ENCODE results near the gene RNF121.
A peak's percentile ranks its signal among the peaks of the same experiment; 100 is the strongest.

The RNF121 gene

GRCh38 chr11:72023335-72023734, 94.5 kb downstream of the RNF121 start:
- ChIA-PET POLR2A (ENCODE audit: low non-redundant PET) (no interaction called here), CTCF (interaction anchor here (3.7 kb wide), 1 partner anchor 67 kb away, joined by 44 read pairs; no protein-coding TSS in a partner anchor)
- no peak overlapping the region for H3K27ac ChIP-seq
- TF ChIP-seq, protein P1, sequence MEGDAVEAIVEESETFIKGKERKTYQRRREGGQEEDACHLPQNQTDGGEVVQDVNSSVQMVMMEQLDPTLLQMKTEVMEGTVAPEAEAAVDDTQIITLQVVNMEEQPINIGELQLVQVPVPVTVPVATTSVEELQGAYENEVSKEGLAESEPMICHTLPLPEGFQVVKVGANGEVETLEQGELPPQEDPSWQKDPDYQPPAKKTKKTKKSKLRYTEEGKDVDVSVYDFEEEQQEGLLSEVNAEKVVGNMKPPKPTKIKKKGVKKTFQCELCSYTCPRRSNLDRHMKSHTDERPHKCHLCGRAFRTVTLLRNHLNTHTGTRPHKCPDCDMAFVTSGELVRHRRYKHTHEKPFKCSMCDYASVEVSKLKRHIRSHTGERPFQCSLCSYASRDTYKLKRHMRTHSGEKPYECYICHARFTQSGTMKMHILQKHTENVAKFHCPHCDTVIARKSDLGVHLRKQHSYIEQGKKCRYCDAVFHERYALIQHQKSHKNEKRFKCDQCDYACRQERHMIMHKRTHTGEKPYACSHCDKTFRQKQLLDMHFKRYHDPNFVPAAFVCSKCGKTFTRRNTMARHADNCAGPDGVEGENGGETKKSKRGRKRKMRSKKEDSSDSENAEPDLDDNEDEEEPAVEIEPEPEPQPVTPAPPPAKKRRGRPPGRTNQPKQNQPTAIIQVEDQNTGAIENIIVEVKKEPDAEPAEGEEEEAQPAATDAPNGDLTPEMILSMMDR (conservative IDR thresholded peaks at IDR 0.05; ENCODE audit: low read depth) = no peak
- DNase-seq (ENCODE audit: low spot score) = no peak

DNA sequence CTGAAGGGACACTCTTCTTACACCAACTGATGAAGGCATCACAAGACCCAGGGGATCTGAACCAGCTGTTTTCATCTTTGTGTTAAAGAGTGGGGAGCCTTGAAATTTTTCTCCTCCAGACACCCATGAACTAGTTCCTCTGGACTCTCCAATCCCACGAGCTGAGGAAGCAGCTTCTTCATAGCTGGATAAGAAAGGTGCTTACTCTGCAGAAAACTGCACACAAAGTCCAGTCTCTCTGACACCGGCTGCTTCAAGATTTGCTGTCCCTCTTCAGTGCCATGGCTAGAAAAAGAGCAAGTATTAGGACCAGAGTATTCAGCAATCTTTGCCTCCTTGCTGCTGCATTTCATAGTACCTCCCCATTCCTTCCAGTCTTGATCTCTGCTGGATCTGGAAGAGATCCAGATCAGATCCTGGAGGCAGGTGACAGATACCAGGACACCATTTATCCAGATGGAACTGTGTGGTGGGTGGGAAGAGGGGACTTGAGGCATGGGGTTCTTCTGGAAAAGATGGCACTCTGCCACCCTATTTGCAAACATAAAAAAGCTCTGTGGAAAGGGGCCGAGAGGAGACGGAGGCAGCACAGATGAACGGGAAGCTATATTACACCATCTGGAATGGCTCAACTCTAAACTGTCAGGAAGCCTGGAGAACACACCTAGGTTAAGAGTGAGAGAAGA, 95.4 kb downstream of the RNF121 start:
- TF ChIP-seq, protein P1 (conservative IDR thresholded peaks at IDR 0.05; ENCODE audit: low read depth) = no peak
- no peak for DNase-seq (ENCODE audit: low spot score)
- POLR2A ChIA-PET (ENCODE audit: low non-redundant PET) = no interaction called here
- H3K27ac ChIP-seq = peak overlapping the region; percentile 80
- CTCF ChIA-PET = interaction anchor here (0.6 to 3.7 kb wide), 29 partner anchors 9 to 423 kb away, joined by 3 to 44 read pairs (median 6); no protein-coding TSS in a partner anchor

GRCh38 chr11:72026090-72026489, 97.2 kb downstream of the RNF121 start:
- H3K27ac ChIP-seq = no peak overlapping the region; the same call in 1 of the 2 replicates
- ChIA-PET CTCF (interaction anchor here (0.6 to 3.7 kb wide), 8 partner anchors 60 to 446 kb away, joined by 3 to 44 read pairs (median 13); partner anchors contain the start of gene CLPB), POLR2A (ENCODE audit: low non-redundant PET) (no interaction called here)
- DNase-seq (ENCODE audit: low spot score) = no peak
- TF ChIP-seq, protein P1 (conservative IDR thresholded peaks at IDR 0.05; ENCODE audit: low read depth) = no peak

DNA sequence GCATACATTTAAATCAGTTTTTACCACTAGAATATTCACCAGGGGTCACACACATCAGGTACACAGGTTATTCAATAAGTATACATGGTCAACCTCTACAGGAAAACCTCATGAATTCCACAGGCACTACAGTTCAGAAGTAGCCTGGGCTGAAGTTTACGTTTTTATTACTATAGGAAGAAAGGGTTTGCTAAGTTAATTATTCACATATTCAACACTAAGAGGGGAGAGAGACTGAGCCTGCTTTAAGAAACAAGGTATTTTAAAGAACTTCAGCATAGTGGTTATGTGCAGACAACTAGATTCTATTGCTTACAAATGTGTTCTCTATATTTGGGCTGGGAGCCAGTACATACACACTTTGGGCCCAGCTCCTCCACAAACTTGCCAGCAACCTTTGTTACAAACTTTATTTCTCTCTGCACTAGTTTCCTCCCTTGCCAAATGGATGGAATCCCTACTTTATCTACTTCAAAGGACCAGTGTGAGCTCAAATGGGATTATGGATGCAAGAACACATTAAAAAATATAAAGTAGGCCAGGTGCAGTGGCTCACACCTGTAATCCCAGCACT, 101.7 kb downstream of the RNF121 start:
- TF ChIP-seq, protein P1 (conservative IDR thresholded peaks at IDR 0.05; ENCODE audit: low read depth) = no peak
- ChIA-PET CTCF (interaction anchor here (0.7 to 1.2 kb wide), 2 partner anchors 61 to 403 kb away, joined by 3 to 4 read pairs; no protein-coding TSS in a partner anchor), POLR2A (ENCODE audit: low non-redundant PET) (no interaction called here)
- H3K27ac ChIP-seq = no peak overlapping the region
- DNase-seq (ENCODE audit: low spot score) = no peak

DNA sequence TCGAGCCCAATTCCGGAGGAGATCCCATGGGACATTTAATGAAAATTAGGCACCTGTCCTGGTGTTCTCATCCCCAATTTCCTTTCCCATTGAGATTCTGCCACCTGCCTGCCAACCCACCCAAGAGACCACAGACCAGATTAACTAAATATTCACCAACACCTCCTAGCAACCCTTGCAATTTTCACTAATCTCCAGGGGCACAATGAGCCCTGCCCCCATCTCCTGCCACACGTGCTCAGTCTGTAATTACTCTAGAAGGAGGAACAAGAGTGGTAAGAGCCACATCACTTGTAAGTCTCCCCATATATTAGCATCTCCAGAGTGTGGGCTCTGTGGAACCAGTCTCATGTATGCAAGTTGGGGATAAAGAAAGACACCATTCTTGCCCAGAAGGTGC, 107.8 kb downstream of the RNF121 start:
- CTCF ChIA-PET = interaction anchor here (0.7 kb wide), 2 partner anchors 62 to 113 kb away, joined by 3 to 4 read pairs; no protein-coding TSS in a partner anchor
- TF ChIP-seq, protein P1 (conservative IDR thresholded peaks at IDR 0.05; ENCODE audit: low read depth) = no peak
- DNase-seq (ENCODE audit: low spot score) = no peak
- POLR2A ChIA-PET (ENCODE audit: low non-redundant PET) = no interaction called here
- no peak overlapping the region for H3K27ac ChIP-seq

- H3K27ac ChIP-seq = peak overlapping the region; percentile 100
- ChIA-PET POLR2A (ENCODE audit: low non-redundant PET) (no interaction called here), CTCF (interaction anchor here (0.6 to 3.7 kb wide), 3 partner anchors 13 to 538 kb away, joined by 3 to 18 read pairs (median 3); no protein-coding TSS in a partner anchor)
- no peak for DNase-seq (ENCODE audit: low spot score)
- TF ChIP-seq, protein P1 (conservative IDR thresholded peaks at IDR 0.05; ENCODE audit: low read depth) = no peak
These were observed 108.9 kb downstream of the RNF121 start for GRCh38 chr11:72037554-72038311.

Measured in RWPE1 (cell line).